Measurements from ENCODE around the gene PRSS8.
"Not testable (repeated sequence)": the region's sequence is repeated elsewhere in the genome, so short reads cannot be mapped to it uniquely, and the experiment has no call there.

PRSS8 gene

GRCh38 chr16:31143694-31144148, 8.2 kb upstream of the PRSS8 start:
- DNase-seq, result no peak

- DNase-seq, result no peak
Measured at GRCh38 chr16:31143011-31143693, 7.6 kb upstream of the PRSS8 start.

GRCh38 chr16:31142109-31143010, 6.8 kb upstream of the PRSS8 start:
- DNase-seq, result peak; percentile 99

- no peak for DNase-seq
Measured at GRCh38 chr16:31141489-31142108, 6.1 kb upstream of the PRSS8 start.

GRCh38 chr16:31141071-31141469, 5.5 kb upstream of the PRSS8 start:
- not testable (repeated sequence) for DNase-seq

- DNase-seq, result no peak
Measured at GRCh38 chr16:31138621-31139578, 3.4 kb upstream of the PRSS8 start.

GRCh38 chr16:31136822-31137499, 1.4 kb upstream of the PRSS8 start:
- DNase-seq, result not testable (repeated sequence)

- DNase-seq, result no peak
Measured at GRCh38 chr16:31136287-31136662, 748 bp upstream of the PRSS8 start.

GRCh38 chr16:31134625-31135534, 647 bp downstream of the PRSS8 start:
- no peak for DNase-seq

- DNase-seq, result no peak
Measured at GRCh38 chr16:31134091-31134571, 1.4 kb downstream of the PRSS8 start.

GRCh38 chr16:31133046-31133501, 2.5 kb downstream of the PRSS8 start:
- no peak for DNase-seq

- DNase-seq, result no peak
Measured at GRCh38 chr16:31132303-31132979, 3.1 kb downstream of the PRSS8 start.

GRCh38 chr16:31131841-31132271, 3.7 kb downstream of the PRSS8 start:
- no peak for DNase-seq

GRCh38 chr16:31131416-31131815, 4.1 kb downstream of the PRSS8 start:
- DNase-seq, result no peak

GRCh38 chr16:31130899-31131298, 4.6 kb downstream of the PRSS8 start:
- DNase-seq, result no peak

- DNase-seq, result no peak
Measured at GRCh38 chr16:31130336-31130891, 5.1 kb downstream of the PRSS8 start.

GRCh38 chr16:31129568-31130335, 5.8 kb downstream of the PRSS8 start:
- DNase-seq, result no peak

- peak; percentile 22 for DNase-seq
Measured at GRCh38 chr16:31128711-31129567, 6.6 kb downstream of the PRSS8 start.
